ENCODE data around the gene UXS1. TPM values are rescaled to one million over a fixed set of nuclear protein-coding genes. Genes with fewer than 3 reads are reported as not detected.

The UXS1 gene
- total and polyA plus RNA-seq, 9 of the 15 experiments (the other 6 are each of a cell fraction or from before 2014, with no cell fraction given), result 5.8 to 25.8 (median 15.0) TPM

GRCh38 chr2:106208399-106208798, 14.3 kb upstream of the UXS1 start:
- peaks cover 5% of the 10 kb centered on the region; the same call in 1 of the 2 replicates for H3K9me3 ChIP-seq (replicated peaks; ENCODE audit: control insufficient read depth, insufficient read depth, low read depth, low read length)
- H3K9ac ChIP-seq (ENCODE audit: insufficient read depth in 1 of 2, low read depth in 2 of 2, low read length in 2 of 2), result no peak overlapping the region
- FAIRE-seq (no peak), ATAC-seq (peak; percentile 90), DNase-seq (ENCODE audit: extremely low read depth in 1 of 4, low spot score in 3 of 4) (peak in 1 of 4 experiments; percentile 55)
- H3K79me2 ChIP-seq (ENCODE audit: control insufficient read depth, insufficient read depth, low read length), result no peaks in the 10 kb centered on the region
- peak overlapping the region; percentile 25 for H2AFZ ChIP-seq (ENCODE audit: low read depth, low read length)
- no peaks in the 10 kb centered on the region for H3K9me1 ChIP-seq (ENCODE audit: control insufficient read depth, insufficient read depth, low read length)
- peak overlapping the region; percentile 33 for H3K4me2 ChIP-seq (ENCODE audit: insufficient read depth, low read length)
- WGBS (ENCODE audit: insufficient coverage, low coverage, missing lambda C conversion rate), result 0% methylated on average over 1 of the region's 1 CpG
- no peaks in the 10 kb centered on the region for H3K27me3 ChIP-seq (ENCODE audit: control insufficient read depth in 2 of 2, insufficient read depth in 2 of 2, low read length in 2 of 2)
- in situ Hi-C loops (cut with MboI) (no loop called here), intact Hi-C loops (cut with micrococcal nuclease) (loop anchor here (5.0 kb wide), 1 partner anchor 101 kb away; no protein-coding TSS in a partner anchor)
- H3K4me3 ChIP-seq, result no peak overlapping the region
- H4K20me1 ChIP-seq (replicated peaks; ENCODE audit: control insufficient read depth, insufficient read depth, low read length), result no peaks in the 10 kb centered on the region
- no peaks in the 10 kb centered on the region for H3K36me3 ChIP-seq (ENCODE audit: control insufficient read depth, insufficient read depth, low read length)
- POLR2A ChIA-PET, result interaction anchor here (0.6 to 1.2 kb wide), 3 partner anchors 11 to 15 kb away, joined by 3 read pairs; no protein-coding TSS in a partner anchor
- TF ChIP-seq ZFP1 (CRISPR knock-in tag; IDR thresholded peaks at IDR 0.05) (0 out of 2 replicates have a peak, but pooled peaks have one; percentile 27), ZNF583 (CRISPR knock-in tag; IDR thresholded peaks at IDR 0.05) (no peak), PRDM10 (IDR thresholded peaks at IDR 0.05; ENCODE audit: partially characterized antibody) (peak; percentile 77), RBM17 (IDR thresholded peaks at IDR 0.05; ENCODE audit: borderline replicate concordance, low read depth, low read length) (no peak), GTF3C2 (IDR thresholded peaks at IDR 0.05; ENCODE audit: borderline replicate concordance, extremely low read depth, insufficient read length) (no peak), ZBTB1 (CRISPR knock-in tag; IDR thresholded peaks at IDR 0.05; ENCODE audit: borderline replicate concordance, low read depth) (no peak), CTCF (IDR thresholded peaks at IDR 0.05 in 2 of 3, conservative IDR thresholded peaks at IDR 0.05 in 1 of 3; ENCODE audit: insufficient read depth in 2 of 3, low read depth in 1 of 3, low read length in 3 of 3) (peak in 1 of 3 experiments; percentile 8; a peak in 1 of 6 replicates)
- CTCF ChIA-PET (ENCODE audit: low intra/inter-chr PET ratio), result no interaction called here
- no peak overlapping the region for H3K27ac ChIP-seq (ENCODE audit: extremely low read depth, low read depth, low read length)
- BruUV-seq (replicated peaks), result no TSS peak
- H3K4me1 ChIP-seq (replicated peaks in 1 of 2; ENCODE audit: control insufficient read depth in 2 of 2, insufficient read depth in 2 of 2, low read length in 2 of 2), result peaks cover 9% of the 10 kb centered on the region in 2 experiments; a peak in 4 of 5 replicates

Data from K562 (cell line).